ENCODE results near the gene A4GALT. TPM values are rescaled to one million over a fixed set of nuclear protein-coding genes. Genes with fewer than 3 reads are reported as not detected.
A peak's percentile ranks its signal among the peaks of the same experiment; 100 is the strongest.
"Not testable (repeated sequence)": the region's sequence is repeated elsewhere in the genome, so short reads cannot be mapped to it uniquely, and the experiment has no call there.

The A4GALT gene
- total RNA-seq, 2 donors from 2014 or later, result 40.8 to 78.6 TPM

- peak overlapping the region; percentile 31 to 72 for H3K27ac ChIP-seq
- H3K36me3 ChIP-seq, result no peaks in the 10 kb centered on the region
- DNase-seq (ENCODE audit: low spot score), result no peak
- no peaks in the 10 kb centered on the region for H3K9me3 ChIP-seq
- H3K4me1 ChIP-seq, result peaks cover 0 to 16% of the 10 kb centered on the region in 2 donors
- no peaks in the 10 kb centered on the region for H3K27me3 ChIP-seq
- TF ChIP-seq CTCF (IDR thresholded peaks at IDR 0.05), result no peak
- H3K4me3 ChIP-seq, result no peak overlapping the region
Measured at GRCh38 chr22:42754658-42755057, 34.0 kb upstream of the A4GALT start.

DNA sequence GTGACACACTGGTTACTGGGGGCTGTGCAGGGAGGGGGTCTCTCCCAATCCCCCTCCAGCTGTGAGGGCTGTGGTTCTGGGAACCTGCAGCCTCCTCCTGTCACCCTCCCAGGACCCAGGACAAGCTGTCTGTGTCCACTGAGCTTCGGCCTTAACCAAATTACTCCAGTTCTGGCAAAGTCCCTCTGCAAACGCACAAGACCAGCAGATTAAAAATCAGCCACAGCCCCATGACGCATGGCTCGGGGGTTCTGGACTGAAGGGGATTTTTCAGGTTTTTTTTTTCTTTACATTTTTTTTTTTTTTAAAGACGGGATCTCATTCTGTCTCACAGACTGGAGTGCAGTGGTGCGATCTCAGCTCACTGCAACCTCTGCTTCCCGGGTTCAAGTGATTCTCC is 32.2 kb upstream of the A4GALT start:
- H3K36me3 ChIP-seq, result no peaks in the 10 kb centered on the region
- H3K27ac ChIP-seq, result peak overlapping the region; percentile 60 to 72
- no peaks in the 10 kb centered on the region for H3K27me3 ChIP-seq
- no peak for TF ChIP-seq CTCF (IDR thresholded peaks at IDR 0.05)
- no peaks in the 10 kb centered on the region for H3K9me3 ChIP-seq
- H3K4me3 ChIP-seq, result no peak overlapping the region
- peaks cover 0 to 29% of the 10 kb centered on the region in 2 donors for H3K4me1 ChIP-seq
- DNase-seq (ENCODE audit: low spot score), result no peak

DNA sequence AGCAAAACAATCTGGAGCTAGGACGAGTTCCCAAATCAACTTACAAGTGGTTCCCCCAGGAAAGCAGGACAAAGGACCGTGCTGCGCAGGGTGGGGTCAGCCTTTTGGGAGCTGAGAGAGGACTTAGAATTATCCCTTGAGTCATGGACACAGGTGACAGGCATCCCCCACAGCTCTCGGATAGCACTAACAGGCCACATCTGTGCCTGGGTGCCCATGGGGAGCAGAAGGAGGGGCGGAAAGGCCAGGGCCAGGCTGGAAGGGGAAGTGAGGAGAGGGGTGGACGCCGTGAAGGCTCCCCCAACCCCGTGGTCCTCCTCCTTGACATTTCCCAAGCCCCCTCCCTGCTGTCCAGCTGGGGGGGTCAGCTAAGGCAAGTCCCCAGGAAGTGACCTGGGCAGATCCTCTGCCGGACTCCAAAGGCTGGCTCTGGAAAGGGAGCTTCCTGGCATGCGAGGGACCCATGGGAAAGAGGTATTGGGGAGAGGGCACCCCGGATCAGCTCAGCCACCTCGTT is 31.6 kb upstream of the A4GALT start:
- Histone ChIP-seq H3K27me3 (no peaks in the 10 kb centered on the region), H3K36me3 (no peaks in the 10 kb centered on the region), H3K4me3 (no peak overlapping the region), H3K9me3 (no peaks in the 10 kb centered on the region), H3K4me1 (peaks cover 0 to 29% of the 10 kb centered on the region in 2 donors), H3K27ac (peak overlapping the region; percentile 60 to 72)
- DNase-seq (ENCODE audit: low spot score), result no peak
- no peak for TF ChIP-seq CTCF (IDR thresholded peaks at IDR 0.05)

DNA sequence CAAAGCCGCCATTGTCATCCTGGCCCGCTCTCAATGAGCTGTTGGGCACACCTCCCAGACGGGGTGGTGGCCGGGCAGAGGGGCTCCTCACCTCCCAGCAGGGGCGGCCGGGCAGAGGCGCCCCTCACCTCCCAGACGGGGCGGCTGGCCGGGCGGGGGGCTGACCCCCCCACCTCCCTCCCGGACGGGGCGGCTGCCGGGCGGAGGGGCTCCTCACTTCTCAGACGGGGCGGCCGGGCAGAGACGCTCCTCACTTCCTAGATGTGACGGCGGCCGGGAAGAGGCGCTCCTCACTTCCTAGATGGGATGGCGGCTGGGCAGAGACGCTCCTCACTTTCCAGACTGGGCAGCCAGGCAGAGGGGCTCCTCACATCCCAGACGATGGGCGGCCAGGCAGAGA is 29.8 kb upstream of the A4GALT start:
- DNase-seq (ENCODE audit: low spot score); H3K27ac ChIP-seq; H3K27me3 ChIP-seq; H3K4me3 ChIP-seq; H3K36me3 ChIP-seq; H3K9me3 ChIP-seq: not testable (repeated sequence)
- H3K4me1 ChIP-seq, result peaks cover 0 to 29% of the 10 kb centered on the region in 2 donors

GRCh38 chr22:42747701-42748513 is 27.2 kb upstream of the A4GALT start:
- Histone ChIP-seq H3K9me3 (no peaks in the 10 kb centered on the region), H3K4me3 (no peak overlapping the region), H3K27me3 (no peaks in the 10 kb centered on the region), H3K27ac (peak overlapping the region; percentile 23 to 71), H3K36me3 (no peaks in the 10 kb centered on the region), H3K4me1 (peaks cover 0 to 52% of the 10 kb centered on the region in 2 donors)
- no peak for TF ChIP-seq CTCF (IDR thresholded peaks at IDR 0.05)
- no peak for DNase-seq (ENCODE audit: low spot score)

DNA sequence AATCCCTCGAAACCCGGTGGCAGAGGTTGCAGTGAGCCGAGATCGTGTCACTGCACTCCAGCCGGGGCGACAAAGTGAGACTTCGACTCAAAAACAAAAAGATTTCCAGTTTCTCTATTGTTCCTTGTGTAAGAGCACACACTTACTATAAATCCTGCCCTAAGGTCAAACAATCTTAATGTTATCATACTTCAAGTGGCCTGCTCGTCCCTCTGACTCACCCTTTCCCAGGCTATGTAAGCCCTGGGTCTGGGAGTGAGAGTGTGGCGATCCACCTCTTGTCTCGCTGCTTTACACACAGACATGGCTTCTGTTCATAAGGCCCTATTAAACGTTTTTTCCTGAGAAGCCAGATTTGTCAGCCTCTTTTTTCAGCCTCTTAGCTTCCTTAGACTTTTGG is 24.4 kb upstream of the A4GALT start:
- no peaks in the 10 kb centered on the region for H3K9me3 ChIP-seq
- H3K36me3 ChIP-seq, result no peaks in the 10 kb centered on the region
- no peak overlapping the region for H3K4me3 ChIP-seq
- TF ChIP-seq CTCF (IDR thresholded peaks at IDR 0.05), result no peak
- H3K4me1 ChIP-seq, result peaks cover 0 to 38% of the 10 kb centered on the region in 2 donors
- no peak for DNase-seq (ENCODE audit: low spot score)
- H3K27ac ChIP-seq, result no peak overlapping the region
- no peaks in the 10 kb centered on the region for H3K27me3 ChIP-seq
